Hepatocyte (in vitro differentiated cells): ENCODE data around the gene PTPRD. TPM values are rescaled to one million over a fixed set of nuclear protein-coding genes. Genes with fewer than 3 reads are reported as not detected.

Source experiments
- DNase-seq: peaks from one replicate; pipeline ENCODE4 v3.0.0-alpha.2; 2016; ENCODE audit warnings: low spot score
- H2AFZ ChIP-seq: fragments of 200-600 bp; sonication (generic); 2 replicates; pipeline ENCODE4 v1.6.0; 2016; ENCODE audit warnings: antibody characterized with exemption, mild to moderate bottlenecking
- H3K27ac ChIP-seq: fragments of 200-600 bp; sonication (generic); 2 replicates; pipeline ENCODE4 v1.5.1; 2016; ENCODE audit warnings: mild to moderate bottlenecking
- H3K27me3 ChIP-seq: fragments of 200-600 bp; sonication (generic); 2 replicates; pipeline ENCODE4 v1.6.1; 2016
- H3K36me3 ChIP-seq: fragments of 200-600 bp; sonication (generic); replicated peaks from 2 replicates; pipeline ENCODE4 v1.5.1; 2016; ENCODE audit warnings: low read depth; ENCODE audit not compliant: insufficient read depth
- H3K4me1 ChIP-seq: fragments of 200-600 bp; sonication (generic); 2 replicates; pipeline ENCODE4 v1.5.1; 2016; ENCODE audit warnings: mild to moderate bottlenecking, moderate library complexity; ENCODE audit not compliant: insufficient read depth
- H3K4me2 ChIP-seq: fragments of 200-600 bp; sonication (generic); 2 replicates; pipeline ENCODE4 v1.6.0; 2016
- H3K4me3 ChIP-seq: fragments of 200-600 bp; sonication (generic); 2 replicates; pipeline ENCODE4 v1.5.1; 2016; ENCODE audit warnings: mild to moderate bottlenecking
- H3K79me2 ChIP-seq: fragments of 200-600 bp; sonication (generic); 2 replicates; pipeline ENCODE4 v1.6.0; 2017; ENCODE audit warnings: mild to moderate bottlenecking
- H3K9me2 ChIP-seq: fragments of 200-600 bp; sonication (generic); replicated peaks from 2 replicates; pipeline ENCODE4 v1.6.0; 2017; ENCODE audit warnings: mild to moderate bottlenecking; ENCODE audit not compliant: insufficient read depth
- H3K9me3 ChIP-seq: fragments of 200-600 bp; sonication (generic); 2 replicates; pipeline ENCODE4 v1.5.1; 2016; ENCODE audit warnings: low read depth, mild to moderate bottlenecking
- H4K20me1 ChIP-seq: fragments of 200-600 bp; sonication (generic); 2 replicates; pipeline ENCODE4 v1.6.0; 2016; ENCODE audit warnings: mild to moderate bottlenecking; ENCODE audit not compliant: insufficient read depth, poor library complexity, severe bottlenecking
- EZH2 ChIP-seq: fragments of 200-600 bp; sonication (generic); IDR thresholded peaks from 2 replicates; pipeline ENCODE4 v1.6.1; 2016; ENCODE audit warnings: antibody characterized with exemption, mild to moderate bottlenecking, borderline replicate concordance
- EZH2phosphoT487 ChIP-seq: fragments of 200-600 bp; sonication (generic); IDR thresholded peaks from one replicate; pipeline ENCODE4 v1.6.1; 2018; ENCODE audit warnings: antibody characterized with exemption, mild to moderate bottlenecking, low read depth, moderate library complexity; ENCODE audit not compliant: unreplicated experiment, severe bottlenecking
- WGBS: methylation state at CpG from one replicate; pipeline ENCODE4 v1.1.6; 2016; ENCODE audit warnings: low lambda C conversion rate; ENCODE audit errors: missing lambda C conversion rate; 5-methylcytosine and 5-hydroxymethylcytosine counted together
- polyA plus RNA-seq: library from polyadenylated mRNA; unstranded; fragments of >200 nt; fragmentation: Nextera tagmentation; extraction: Ambion mirVana; gene quantifications from 2 replicates; pipeline ENCODE4 v1.2.1, GENCODE V29; 2016
- total RNA-seq: library from RNA; depleted of rRNA; stranded (reverse); fragments of >200 nt; gene quantifications from 2 replicates; pipeline ENCODE4 v1.2.3, GENCODE V29; 2014
- TF ChIP-seq, protein P1 (sequence below): fragments of 200-600 bp; sonication (generic); IDR thresholded peaks from 2 replicates; pipeline ENCODE4 v1.5.1; 2016; ENCODE audit warnings: antibody characterized with exemption, mild to moderate bottlenecking; ENCODE audit not compliant: poor library complexity

PTPRD gene
- total and polyA plus RNA-seq, 2 experiments from 2014 or later = 6.5 to 77.6 TPM

DNA sequence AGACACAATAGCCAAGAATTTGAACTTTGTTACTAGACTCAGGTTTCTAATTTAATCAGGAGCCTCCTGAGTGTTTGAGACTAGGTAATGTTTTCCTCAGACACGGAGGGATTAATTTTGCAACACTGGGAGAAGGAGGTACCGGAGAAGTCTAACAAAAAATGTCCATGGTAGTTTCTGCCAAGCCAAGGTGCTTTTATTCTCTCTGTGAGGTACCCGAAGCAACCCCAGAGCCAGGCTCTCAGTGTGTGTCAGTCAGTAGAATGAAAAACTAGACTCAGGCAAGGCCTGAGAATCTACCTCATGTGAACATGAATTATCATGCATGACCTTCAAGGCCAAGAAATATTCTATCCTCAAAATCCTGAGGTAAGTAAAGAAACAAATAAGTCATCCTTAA is 1832.4 kb downstream of the PTPRD start:
- TF ChIP-seq, protein P1, sequence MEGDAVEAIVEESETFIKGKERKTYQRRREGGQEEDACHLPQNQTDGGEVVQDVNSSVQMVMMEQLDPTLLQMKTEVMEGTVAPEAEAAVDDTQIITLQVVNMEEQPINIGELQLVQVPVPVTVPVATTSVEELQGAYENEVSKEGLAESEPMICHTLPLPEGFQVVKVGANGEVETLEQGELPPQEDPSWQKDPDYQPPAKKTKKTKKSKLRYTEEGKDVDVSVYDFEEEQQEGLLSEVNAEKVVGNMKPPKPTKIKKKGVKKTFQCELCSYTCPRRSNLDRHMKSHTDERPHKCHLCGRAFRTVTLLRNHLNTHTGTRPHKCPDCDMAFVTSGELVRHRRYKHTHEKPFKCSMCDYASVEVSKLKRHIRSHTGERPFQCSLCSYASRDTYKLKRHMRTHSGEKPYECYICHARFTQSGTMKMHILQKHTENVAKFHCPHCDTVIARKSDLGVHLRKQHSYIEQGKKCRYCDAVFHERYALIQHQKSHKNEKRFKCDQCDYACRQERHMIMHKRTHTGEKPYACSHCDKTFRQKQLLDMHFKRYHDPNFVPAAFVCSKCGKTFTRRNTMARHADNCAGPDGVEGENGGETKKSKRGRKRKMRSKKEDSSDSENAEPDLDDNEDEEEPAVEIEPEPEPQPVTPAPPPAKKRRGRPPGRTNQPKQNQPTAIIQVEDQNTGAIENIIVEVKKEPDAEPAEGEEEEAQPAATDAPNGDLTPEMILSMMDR = no peak
- TF ChIP-seq EZH2 (no peak), EZH2phosphoT487 (no peak)
- H3K27ac ChIP-seq = no peak overlapping the region
- no peaks in the 10 kb centered on the region for H3K36me3 ChIP-seq
- peaks cover 9% of the 10 kb centered on the region for H3K4me1 ChIP-seq
- 72% methylated on average over 3 of the region's 3 CpGs for WGBS
- no peak overlapping the region for H2AFZ ChIP-seq
- no peaks in the 10 kb centered on the region for H3K9me3 ChIP-seq
- no peak overlapping the region for H3K4me2 ChIP-seq
- H3K4me3 ChIP-seq = no peak overlapping the region
- H4K20me1 ChIP-seq = no peaks in the 10 kb centered on the region
- H3K79me2 ChIP-seq = no peaks in the 10 kb centered on the region
- no peaks in the 10 kb centered on the region for H3K27me3 ChIP-seq
- H3K9me2 ChIP-seq = no peaks in the 10 kb centered on the region
- no peak for DNase-seq

DNA sequence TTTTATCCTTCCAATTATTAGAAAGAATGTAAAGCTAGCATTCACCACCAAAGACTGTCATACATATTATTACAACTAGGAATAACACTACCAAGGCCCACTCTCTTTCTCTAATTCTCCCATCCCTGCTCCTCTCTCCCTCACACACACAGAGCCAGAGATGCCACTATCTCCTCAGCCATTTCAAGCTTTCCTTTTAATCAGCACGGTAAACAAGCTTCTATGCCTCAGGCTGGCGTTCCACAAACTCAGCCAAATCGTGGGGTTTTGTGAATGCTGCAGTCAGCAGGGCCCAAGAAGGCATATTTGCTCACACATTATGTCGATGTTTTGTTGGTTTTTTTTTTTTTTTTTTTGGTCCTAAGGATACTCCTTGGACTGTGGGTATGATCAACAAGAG is 1833.3 kb downstream of the PTPRD start:
- 43% methylated on average over 4 of the region's 4 CpGs for WGBS

DNA sequence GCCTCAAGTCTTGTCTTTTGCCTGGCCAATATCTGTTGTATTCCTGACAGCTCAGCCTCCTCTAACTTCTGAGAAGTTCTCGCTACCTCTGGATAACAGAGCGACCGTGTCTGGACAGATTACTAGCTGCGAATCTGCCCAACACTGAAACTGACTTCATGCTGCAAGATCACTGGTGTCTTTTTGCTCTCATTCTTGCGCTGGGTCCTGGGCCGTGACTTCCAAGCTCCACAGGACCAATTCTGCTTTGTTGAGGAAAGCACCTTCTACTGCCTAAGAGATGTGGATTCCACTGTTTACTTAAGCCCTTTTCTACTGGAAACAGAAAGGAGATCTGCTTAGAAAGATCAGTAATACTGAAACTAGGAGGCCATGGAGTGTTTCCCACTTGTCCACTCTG is 1834.4 kb downstream of the PTPRD start:
- Histone ChIP-seq H3K4me2 (peak overlapping the region; percentile 55), H3K9me3 (no peaks in the 10 kb centered on the region), H3K27me3 (no peaks in the 10 kb centered on the region), H3K27ac (no peak overlapping the region), H3K4me1 (no peaks in the 10 kb centered on the region), H3K36me3 (no peaks in the 10 kb centered on the region), H4K20me1 (no peaks in the 10 kb centered on the region), H3K79me2 (no peaks in the 10 kb centered on the region), H3K4me3 (no peak overlapping the region), H2AFZ (peak overlapping the region; percentile 6), H3K9me2 (no peaks in the 10 kb centered on the region)
- whole genome bisulfite sequencing = 82% methylated on average over 6 of the region's 6 CpGs
- TF ChIP-seq EZH2phosphoT487 = no peak
- TF ChIP-seq, protein P1 = no peak
- no peak for TF ChIP-seq EZH2
- no peak for DNase-seq

More for the DNA sequence above, 1833.3 kb downstream of the PTPRD start:
- Histone ChIP-seq H3K4me2 (no peak overlapping the region), H2AFZ (no peak overlapping the region), H3K79me2 (no peaks in the 10 kb centered on the region), H3K4me3 (no peak overlapping the region), H3K27me3 (no peaks in the 10 kb centered on the region), H3K4me1 (peaks cover 7% of the 10 kb centered on the region), H3K9me3 (no peaks in the 10 kb centered on the region), H4K20me1 (no peaks in the 10 kb centered on the region), H3K27ac (no peak overlapping the region), H3K36me3 (no peaks in the 10 kb centered on the region), H3K9me2 (no peaks in the 10 kb centered on the region)
- DNase-seq = no peak
- TF ChIP-seq, protein P1 = no peak
- TF ChIP-seq EZH2phosphoT487 (no peak), EZH2 (no peak)

DNA sequence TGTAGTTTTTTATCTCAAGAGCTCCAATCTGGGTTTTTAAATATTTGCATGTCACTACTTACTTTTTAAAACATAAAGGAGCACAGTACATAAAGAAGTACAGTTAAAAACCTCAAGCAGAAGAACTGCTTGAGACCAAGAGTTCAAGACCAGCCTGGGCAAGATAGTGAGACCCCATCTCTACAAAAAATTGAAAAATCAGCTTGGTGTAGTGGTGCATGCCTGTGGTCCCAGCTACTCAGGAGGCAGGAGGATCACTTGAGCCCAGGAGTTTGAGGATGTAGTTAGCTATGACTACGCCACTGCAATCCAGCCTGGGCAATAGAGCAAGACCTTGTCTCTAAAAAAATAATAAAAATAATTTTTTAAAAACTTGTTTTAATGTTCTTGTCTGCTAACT is 1840.5 kb downstream of the PTPRD start:
- no peaks in the 10 kb centered on the region for H3K9me2 ChIP-seq
- no peaks in the 10 kb centered on the region for H3K79me2 ChIP-seq
- TF ChIP-seq EZH2 (no peak), EZH2phosphoT487 (no peak)
- TF ChIP-seq, protein P1 = no peak
- DNase-seq = no peak
- H3K4me3 ChIP-seq = no peak overlapping the region
- H3K27me3 ChIP-seq = no peaks in the 10 kb centered on the region
- no peaks in the 10 kb centered on the region for H3K4me1 ChIP-seq
- H2AFZ ChIP-seq = no peak overlapping the region
- H3K4me2 ChIP-seq = no peak overlapping the region
- no peaks in the 10 kb centered on the region for H3K9me3 ChIP-seq
- no peaks in the 10 kb centered on the region for H3K36me3 ChIP-seq
- no peaks in the 10 kb centered on the region for H4K20me1 ChIP-seq
- no peak overlapping the region for H3K27ac ChIP-seq
- WGBS = 96% methylated on average over 1 of the region's 1 CpG
